ENCODE data around the gene AGAP3. TPM values are rescaled to one million over a fixed set of nuclear protein-coding genes. Genes with fewer than 3 reads are reported as not detected.

Gene AGAP3
- total RNA-seq, 2 donors from 2014 or later, result 80.3 to 112 TPM

DNA sequence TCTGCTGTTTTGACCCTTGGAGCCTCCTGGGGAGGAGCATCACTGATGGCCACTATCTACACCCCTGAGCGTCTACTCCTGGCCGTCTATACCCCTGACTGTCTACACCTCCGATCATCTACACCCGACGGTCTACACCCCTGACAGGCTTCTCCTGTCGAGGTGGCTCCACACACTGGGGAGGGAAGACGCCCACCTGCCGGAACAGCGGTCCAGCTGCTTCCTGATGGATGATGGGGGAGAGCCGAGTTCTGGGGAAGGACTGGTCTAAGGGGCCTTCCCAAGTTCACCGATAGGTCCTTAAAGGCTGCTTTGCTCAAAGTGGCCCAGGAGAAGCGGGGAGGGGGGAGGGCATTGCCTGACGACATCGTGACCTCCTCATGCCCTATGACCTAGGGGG is 41.9 kb downstream of the AGAP3 start:
- Histone ChIP-seq H3K27me3 (replicated peaks; ENCODE audit: insufficient read depth) (no peaks in the 10 kb centered on the region), H3K4me1 (replicated peaks) (peaks cover 7% of the 10 kb centered on the region), H3K27ac (no peak overlapping the region), H3K4me3 (no peak overlapping the region), H3K9me3 (no peaks in the 10 kb centered on the region), H3K36me3 (peaks cover 7 to 30% of the 10 kb centered on the region in 2 donors)
- intact Hi-C loops (cut with DNase I), result no loop called here
- TF ChIP-seq, protein P1, sequence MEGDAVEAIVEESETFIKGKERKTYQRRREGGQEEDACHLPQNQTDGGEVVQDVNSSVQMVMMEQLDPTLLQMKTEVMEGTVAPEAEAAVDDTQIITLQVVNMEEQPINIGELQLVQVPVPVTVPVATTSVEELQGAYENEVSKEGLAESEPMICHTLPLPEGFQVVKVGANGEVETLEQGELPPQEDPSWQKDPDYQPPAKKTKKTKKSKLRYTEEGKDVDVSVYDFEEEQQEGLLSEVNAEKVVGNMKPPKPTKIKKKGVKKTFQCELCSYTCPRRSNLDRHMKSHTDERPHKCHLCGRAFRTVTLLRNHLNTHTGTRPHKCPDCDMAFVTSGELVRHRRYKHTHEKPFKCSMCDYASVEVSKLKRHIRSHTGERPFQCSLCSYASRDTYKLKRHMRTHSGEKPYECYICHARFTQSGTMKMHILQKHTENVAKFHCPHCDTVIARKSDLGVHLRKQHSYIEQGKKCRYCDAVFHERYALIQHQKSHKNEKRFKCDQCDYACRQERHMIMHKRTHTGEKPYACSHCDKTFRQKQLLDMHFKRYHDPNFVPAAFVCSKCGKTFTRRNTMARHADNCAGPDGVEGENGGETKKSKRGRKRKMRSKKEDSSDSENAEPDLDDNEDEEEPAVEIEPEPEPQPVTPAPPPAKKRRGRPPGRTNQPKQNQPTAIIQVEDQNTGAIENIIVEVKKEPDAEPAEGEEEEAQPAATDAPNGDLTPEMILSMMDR (IDR thresholded peaks at IDR 0.05), result no peak
- TF ChIP-seq POLR2AphosphoS5 (IDR thresholded peaks at IDR 0.05), result no peak
- TF ChIP-seq POLR2A (IDR thresholded peaks at IDR 0.05), result no peak
- 79% methylated on average over 14 of the region's 14 CpGs for WGBS
- DNase-seq (ENCODE audit: low spot score), result no peak

DNA sequence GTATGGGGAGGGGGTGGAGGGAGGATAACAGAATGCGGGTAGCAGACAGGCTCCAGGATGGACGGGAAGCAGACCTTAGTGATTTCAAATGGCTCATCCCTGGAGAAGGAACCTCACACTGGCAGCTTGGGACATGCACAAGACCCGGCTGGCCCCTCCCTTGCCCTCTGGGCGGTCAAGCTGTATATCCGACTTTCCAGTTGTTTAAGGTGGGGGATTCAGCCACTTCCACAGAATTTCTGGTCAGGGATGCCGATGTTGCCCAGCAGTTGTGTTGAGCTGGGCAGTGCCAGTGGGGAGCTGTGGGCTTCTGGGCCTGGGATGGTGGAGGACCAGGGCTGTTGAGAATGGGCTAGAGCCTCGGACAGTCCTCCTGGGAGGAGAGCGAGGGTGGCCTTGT is 42.4 kb downstream of the AGAP3 start:
- Histone ChIP-seq H3K4me3 (no peak overlapping the region), H3K4me1 (replicated peaks) (peaks cover 7% of the 10 kb centered on the region), H3K9me3 (no peaks in the 10 kb centered on the region), H3K27ac (no peak overlapping the region), H3K27me3 (replicated peaks; ENCODE audit: insufficient read depth) (no peaks in the 10 kb centered on the region), H3K36me3 (peaks cover 9 to 29% of the 10 kb centered on the region in 2 donors)
- no peak for DNase-seq (ENCODE audit: low spot score)
- TF ChIP-seq POLR2A (IDR thresholded peaks at IDR 0.05), result no peak
- TF ChIP-seq, protein P1 (IDR thresholded peaks at IDR 0.05), result no peak
- WGBS, result 83% methylated on average over 8 of the region's 8 CpGs
- intact Hi-C loops (cut with DNase I), result no loop called here

DNA sequence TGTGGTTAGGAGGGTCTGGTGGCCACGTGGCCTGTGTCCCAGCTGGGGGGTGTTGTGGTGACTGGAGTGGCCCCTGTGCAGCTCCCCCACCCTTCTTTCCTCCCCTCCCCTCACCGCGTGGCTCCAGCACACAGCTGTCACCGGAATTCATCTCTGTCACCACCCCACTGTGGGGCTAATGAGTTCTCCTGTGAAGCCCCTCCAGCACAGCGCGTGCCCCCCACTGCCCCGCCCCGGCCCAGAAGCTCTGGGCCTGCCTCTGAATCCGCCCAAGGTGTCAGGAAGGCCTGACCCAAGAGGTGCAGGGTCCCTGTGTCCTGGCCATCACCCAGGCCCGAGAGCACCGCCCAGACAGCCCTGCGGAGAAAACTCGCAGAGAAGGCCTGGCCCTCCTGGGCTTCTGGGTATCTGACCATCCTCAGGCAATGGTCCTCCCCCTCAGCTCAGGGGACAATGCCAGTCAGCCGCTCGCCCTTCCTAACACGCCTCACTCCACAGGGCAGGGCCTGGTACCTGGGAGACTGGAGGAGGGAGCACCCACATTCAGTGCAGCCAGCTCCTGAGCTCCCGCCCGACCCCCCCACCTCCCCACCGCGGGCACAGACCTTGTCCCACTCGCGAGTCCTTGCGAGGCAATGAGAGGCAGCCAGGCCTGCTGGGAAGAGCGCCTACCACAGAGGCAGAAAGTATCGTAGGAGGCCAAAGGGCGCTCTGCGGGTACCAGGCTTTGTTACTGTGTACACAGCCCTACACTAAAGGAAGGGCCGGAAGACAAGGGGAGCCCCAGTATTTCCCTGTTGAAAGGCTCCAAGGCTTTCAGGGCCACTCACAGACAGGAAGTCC is 43.1 kb downstream of the AGAP3 start:
- intact Hi-C loops (cut with DNase I), result no loop called here
- no peak overlapping the region for H3K27ac ChIP-seq
- H3K36me3 ChIP-seq, result peaks cover 12 to 35% of the 10 kb centered on the region in 2 donors
- no peak for TF ChIP-seq POLR2A (IDR thresholded peaks at IDR 0.05)
- no peak for TF ChIP-seq POLR2AphosphoS5 (IDR thresholded peaks at IDR 0.05)
- TF ChIP-seq, protein P1 (IDR thresholded peaks at IDR 0.05), result no peak
- no peaks in the 10 kb centered on the region for H3K27me3 ChIP-seq (replicated peaks; ENCODE audit: insufficient read depth)
- H3K4me3 ChIP-seq, result no peak overlapping the region
- H3K9me3 ChIP-seq, result no peaks in the 10 kb centered on the region
- no peak for DNase-seq (ENCODE audit: low spot score)
- H3K4me1 ChIP-seq (replicated peaks), result peaks cover 7% of the 10 kb centered on the region
- 90% methylated on average over 28 of the region's 28 CpGs for WGBS

DNA sequence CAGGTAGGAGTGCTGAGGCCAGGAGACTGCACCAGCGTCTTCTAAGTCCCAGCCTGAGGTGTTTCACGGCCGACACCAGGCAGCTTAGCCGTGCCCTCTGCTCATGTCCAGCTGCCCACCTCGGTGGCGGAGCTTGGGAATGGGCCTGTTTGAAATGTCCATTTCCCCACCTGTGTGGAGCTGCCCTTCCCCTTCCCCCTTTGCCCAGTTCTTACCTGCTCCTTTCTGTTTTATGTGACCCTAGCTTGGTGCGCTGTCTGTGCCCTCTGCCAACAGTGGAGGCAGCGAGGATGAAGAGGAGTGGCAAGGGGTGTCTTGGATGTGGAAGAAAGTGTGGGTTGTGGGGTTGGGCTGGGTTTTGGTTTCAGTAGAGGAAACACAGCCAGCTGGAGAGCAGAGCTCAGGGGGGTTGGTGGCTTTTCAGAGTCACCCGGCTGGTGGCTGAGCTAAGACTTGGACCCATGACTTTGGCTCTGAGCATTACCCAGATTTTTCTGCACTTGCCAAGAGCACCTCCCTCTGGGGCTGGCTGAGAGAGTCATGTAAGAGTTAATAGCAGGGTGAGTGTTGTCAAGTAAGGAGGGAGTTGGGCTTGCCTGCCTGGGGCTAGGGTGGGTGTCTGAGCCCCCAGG is 43.8 kb downstream of the AGAP3 start:
- Histone ChIP-seq H3K27ac (no peak overlapping the region), H3K4me1 (replicated peaks) (peaks cover 4% of the 10 kb centered on the region), H3K36me3 (peaks cover 12 to 41% of the 10 kb centered on the region in 2 donors), H3K4me3 (no peak overlapping the region), H3K27me3 (replicated peaks; ENCODE audit: insufficient read depth) (no peaks in the 10 kb centered on the region), H3K9me3 (no peaks in the 10 kb centered on the region)
- intact Hi-C loops (cut with DNase I), result no loop called here
- DNase-seq (ENCODE audit: low spot score), result no peak
- no peak for TF ChIP-seq POLR2A (IDR thresholded peaks at IDR 0.05)
- no peak for TF ChIP-seq POLR2AphosphoS5 (IDR thresholded peaks at IDR 0.05)
- TF ChIP-seq, protein P1 (IDR thresholded peaks at IDR 0.05), result no peak
- 92% methylated on average over 9 of the region's 9 CpGs for WGBS

Data from prostate gland (tissue), 2 donors.